Lower lobe of right lung (tissue), 2 donors: ENCODE data around the gene WIPF1. TPM values are rescaled to one million over a fixed set of nuclear protein-coding genes. Genes with fewer than 3 reads are reported as not detected.

Experiments used
- ATAC-seq, 2 donors: fragments of 200-7000 bp; cut with Tn5 transposase; one replicate each; pipeline ENCODE4 v1.9.1; 2020 to 2022; ENCODE audit warnings: mild to moderate bottlenecking in 2 of 2, moderate library complexity in 2 of 2
- DNase-seq: peaks from one replicate; pipeline ENCODE4 v3.0.0-alpha.2; 2020
- H3K27ac ChIP-seq: fragments of 200-600 bp; one replicate; pipeline ENCODE4 v1.8.0; 2022
- H3K27me3 ChIP-seq: fragments of 200-600 bp; one replicate; pipeline ENCODE4 v1.8.0; 2022; ENCODE audit warnings: low read depth
- H3K36me3 ChIP-seq: fragments of 200-600 bp; one replicate; pipeline ENCODE4 v1.8.0; 2022; ENCODE audit warnings: mild to moderate bottlenecking
- H3K4me1 ChIP-seq: fragments of 200-600 bp; one replicate; pipeline ENCODE4 v1.8.0; 2022
- H3K4me3 ChIP-seq: fragments of 200-600 bp; one replicate; pipeline ENCODE4 v1.8.0; 2022; ENCODE audit warnings: mild to moderate bottlenecking
- H3K9me3 ChIP-seq: fragments of 200-600 bp; one replicate; pipeline ENCODE4 v1.8.0; 2022
- CTCF ChIP-seq: fragments of 200-600 bp; IDR thresholded peaks from one replicate; pipeline ENCODE4 v1.8.0; 2022; ENCODE audit warnings: antibody characterized with exemption, mild to moderate bottlenecking
- intact Hi-C: fragments of 100-400 bp; cut with DNase I; formaldehyde crosslinking; loops from one replicate; pipeline ENCODE4 v1.11.0; 2022
- total RNA-seq: library from RNA; stranded (reverse); fragmentation: NEBNext Ultra II Directional; extraction: Animal tissue kit (Norgen Biotek cat#: 25700); gene quantifications from one replicate; pipeline ENCODE4 v1.2.1, GENCODE V29; 2021
- donor health status: DM: no; HTN: yes; CAD: no; lungs with severe emphysema.

The WIPF1 gene
- total RNA-seq, 1 donor from 2014 or later = 84.4 TPM

GRCh38 chr2:174573621-174574081 is 24.0 kb downstream of the WIPF1 start:
- ATAC-seq (peak; percentile 73 to 80), DNase-seq (peak; percentile 84)
- peak; percentile 9 for TF ChIP-seq CTCF
- H3K27ac ChIP-seq = no peak overlapping the region
- H3K27me3 ChIP-seq = no peaks in the 10 kb centered on the region
- H3K36me3 ChIP-seq = peaks cover 70% of the 10 kb centered on the region
- intact Hi-C loops = no loop called here
- H3K4me1 ChIP-seq = peaks cover 20% of the 10 kb centered on the region
- H3K4me3 ChIP-seq = no peak overlapping the region
- H3K9me3 ChIP-seq = no peaks in the 10 kb centered on the region

- H3K36me3 ChIP-seq = peaks cover 79% of the 10 kb centered on the region
- H3K27ac ChIP-seq = no peak overlapping the region
- no peak for TF ChIP-seq CTCF
- intact Hi-C loops = no loop called here
- ATAC-seq (no peak), DNase-seq (no peak)
- H3K9me3 ChIP-seq = no peaks in the 10 kb centered on the region
- H3K4me1 ChIP-seq = peaks cover 20% of the 10 kb centered on the region
- H3K27me3 ChIP-seq = no peaks in the 10 kb centered on the region
- no peak overlapping the region for H3K4me3 ChIP-seq
Measured at GRCh38 chr2:174572556-174572955, 25.0 kb downstream of the WIPF1 start.

GRCh38 chr2:174571669-174572323 is 25.8 kb downstream of the WIPF1 start:
- H3K9me3 ChIP-seq = no peaks in the 10 kb centered on the region
- TF ChIP-seq CTCF = no peak
- intact Hi-C loops = no loop called here
- no peak overlapping the region for H3K27ac ChIP-seq
- peaks cover 20% of the 10 kb centered on the region for H3K4me1 ChIP-seq
- ATAC-seq (peak in 1 of 2 donors; percentile 23), DNase-seq (no peak)
- peaks cover 79% of the 10 kb centered on the region for H3K36me3 ChIP-seq
- no peaks in the 10 kb centered on the region for H3K27me3 ChIP-seq
- H3K4me3 ChIP-seq = no peak overlapping the region

- Histone ChIP-seq H3K4me1 (peaks cover 20% of the 10 kb centered on the region), H3K4me3 (no peak overlapping the region), H3K9me3 (no peaks in the 10 kb centered on the region), H3K36me3 (peaks cover 80% of the 10 kb centered on the region), H3K27ac (no peak overlapping the region), H3K27me3 (no peaks in the 10 kb centered on the region)
- DNase-seq (no peak), ATAC-seq (no peak)
- intact Hi-C loops = no loop called here
- TF ChIP-seq CTCF = no peak
Measured at GRCh38 chr2:174570318-174570958, 27.2 kb downstream of the WIPF1 start.

- intact Hi-C loops = no loop called here
- no peak for TF ChIP-seq CTCF
- Histone ChIP-seq H3K9me3 (no peaks in the 10 kb centered on the region), H3K36me3 (peaks cover 80% of the 10 kb centered on the region), H3K27ac (no peak overlapping the region), H3K4me3 (no peak overlapping the region), H3K27me3 (no peaks in the 10 kb centered on the region), H3K4me1 (peaks cover 19% of the 10 kb centered on the region)
- ATAC-seq (no peak), DNase-seq (no peak)
Measured at GRCh38 chr2:174569678-174570077, 27.9 kb downstream of the WIPF1 start.
